Lower lobe of right lung (tissue), 2 donors: Measurements from ENCODE around the gene POLR1D. TPM values are rescaled to one million over a fixed set of nuclear protein-coding genes. Genes with fewer than 3 reads are reported as not detected.
A peak's percentile ranks its signal among the peaks of the same experiment; 100 is the strongest.

ENCODE experiments used
- ATAC-seq, 2 donors: fragments of 200-7000 bp; cut with Tn5 transposase; one replicate each; pipeline ENCODE4 v1.9.1; 2020 to 2022; ENCODE audit warnings: mild to moderate bottlenecking in 2 of 2, moderate library complexity in 2 of 2
- DNase-seq: peaks from one replicate; pipeline ENCODE4 v3.0.0-alpha.2; 2020
- H3K27ac ChIP-seq: fragments of 200-600 bp; one replicate; pipeline ENCODE4 v1.8.0; 2022
- H3K27me3 ChIP-seq: fragments of 200-600 bp; one replicate; pipeline ENCODE4 v1.8.0; 2022; ENCODE audit warnings: low read depth
- H3K36me3 ChIP-seq: fragments of 200-600 bp; one replicate; pipeline ENCODE4 v1.8.0; 2022; ENCODE audit warnings: mild to moderate bottlenecking
- H3K4me1 ChIP-seq: fragments of 200-600 bp; one replicate; pipeline ENCODE4 v1.8.0; 2022
- H3K4me3 ChIP-seq: fragments of 200-600 bp; one replicate; pipeline ENCODE4 v1.8.0; 2022; ENCODE audit warnings: mild to moderate bottlenecking
- H3K9me3 ChIP-seq: fragments of 200-600 bp; one replicate; pipeline ENCODE4 v1.8.0; 2022
- intact Hi-C: fragments of 100-400 bp; cut with DNase I; formaldehyde crosslinking; loops from one replicate; pipeline ENCODE4 v1.11.0; 2022
- total RNA-seq: library from RNA; stranded (reverse); fragmentation: NEBNext Ultra II Directional; extraction: Animal tissue kit (Norgen Biotek cat#: 25700); gene quantifications from one replicate; pipeline ENCODE4 v1.2.1, GENCODE V29; 2021
- TF ChIP-seq, protein P1 (sequence below): fragments of 200-600 bp; IDR thresholded peaks from one replicate; pipeline ENCODE4 v1.8.0; 2022; ENCODE audit warnings: antibody characterized with exemption, mild to moderate bottlenecking
- donor health status: DM: no; HTN: yes; CAD: no; lungs with severe emphysema.

POLR1D gene
- total RNA-seq, 1 donor from 2014 or later = 129 TPM

DNA sequence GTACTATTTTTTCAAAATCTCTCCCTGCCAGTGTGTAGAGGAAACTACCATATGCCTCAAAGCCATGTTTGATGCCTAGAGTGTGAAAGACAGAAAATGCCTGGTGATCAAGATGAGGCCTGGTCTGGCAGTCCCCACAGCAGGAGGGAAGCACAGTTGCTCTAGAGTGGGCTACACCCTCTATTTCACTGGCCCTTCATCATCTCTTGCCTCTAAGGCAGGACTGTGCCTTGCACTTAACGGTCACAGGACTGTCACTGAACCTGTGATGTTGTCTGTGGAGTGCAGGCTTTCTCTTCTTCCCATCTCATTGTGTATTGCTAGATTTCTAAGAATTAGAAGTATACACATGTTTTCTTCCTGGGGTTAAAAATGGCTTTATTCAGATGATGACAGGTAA lies 16.3 kb downstream of the POLR1D start:
- TF ChIP-seq, protein P1, sequence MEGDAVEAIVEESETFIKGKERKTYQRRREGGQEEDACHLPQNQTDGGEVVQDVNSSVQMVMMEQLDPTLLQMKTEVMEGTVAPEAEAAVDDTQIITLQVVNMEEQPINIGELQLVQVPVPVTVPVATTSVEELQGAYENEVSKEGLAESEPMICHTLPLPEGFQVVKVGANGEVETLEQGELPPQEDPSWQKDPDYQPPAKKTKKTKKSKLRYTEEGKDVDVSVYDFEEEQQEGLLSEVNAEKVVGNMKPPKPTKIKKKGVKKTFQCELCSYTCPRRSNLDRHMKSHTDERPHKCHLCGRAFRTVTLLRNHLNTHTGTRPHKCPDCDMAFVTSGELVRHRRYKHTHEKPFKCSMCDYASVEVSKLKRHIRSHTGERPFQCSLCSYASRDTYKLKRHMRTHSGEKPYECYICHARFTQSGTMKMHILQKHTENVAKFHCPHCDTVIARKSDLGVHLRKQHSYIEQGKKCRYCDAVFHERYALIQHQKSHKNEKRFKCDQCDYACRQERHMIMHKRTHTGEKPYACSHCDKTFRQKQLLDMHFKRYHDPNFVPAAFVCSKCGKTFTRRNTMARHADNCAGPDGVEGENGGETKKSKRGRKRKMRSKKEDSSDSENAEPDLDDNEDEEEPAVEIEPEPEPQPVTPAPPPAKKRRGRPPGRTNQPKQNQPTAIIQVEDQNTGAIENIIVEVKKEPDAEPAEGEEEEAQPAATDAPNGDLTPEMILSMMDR = no peak
- Histone ChIP-seq H3K36me3 (no peaks in the 10 kb centered on the region), H3K4me3 (no peak overlapping the region), H3K27ac (peak overlapping the region; percentile 7), H3K4me1 (peaks cover 23% of the 10 kb centered on the region), H3K27me3 (no peaks in the 10 kb centered on the region), H3K9me3 (no peaks in the 10 kb centered on the region)
- ATAC-seq = no peak
- DNase-seq = no peak
- intact Hi-C loops = no loop called here

DNA sequence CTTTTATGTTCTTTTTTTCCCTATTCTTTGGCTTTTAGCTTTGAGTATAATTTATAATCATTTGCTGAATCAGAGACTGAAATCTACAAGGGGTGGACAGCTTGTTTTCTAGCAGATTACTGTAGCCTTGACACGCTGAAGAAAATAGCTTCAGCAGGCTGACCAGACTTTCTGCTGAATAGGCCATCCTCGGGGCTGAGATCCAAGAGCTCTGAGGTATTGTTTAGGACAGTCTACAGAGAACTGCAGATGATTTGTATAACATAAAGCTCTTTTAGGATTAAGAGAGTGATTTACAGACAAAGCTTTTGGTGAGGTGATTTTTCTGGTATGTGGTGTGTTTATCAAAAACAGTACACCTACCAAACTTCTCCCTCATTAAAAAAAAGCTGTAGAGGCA lies 16.8 kb downstream of the POLR1D start:
- no peaks in the 10 kb centered on the region for H3K27me3 ChIP-seq
- no peak for ATAC-seq
- no peaks in the 10 kb centered on the region for H3K36me3 ChIP-seq
- intact Hi-C loops = no loop called here
- TF ChIP-seq, protein P1 = no peak
- H3K9me3 ChIP-seq = no peaks in the 10 kb centered on the region
- peaks cover 23% of the 10 kb centered on the region for H3K4me1 ChIP-seq
- no peak overlapping the region for H3K4me3 ChIP-seq
- no peak for DNase-seq
- H3K27ac ChIP-seq = peak overlapping the region; percentile 7

DNA sequence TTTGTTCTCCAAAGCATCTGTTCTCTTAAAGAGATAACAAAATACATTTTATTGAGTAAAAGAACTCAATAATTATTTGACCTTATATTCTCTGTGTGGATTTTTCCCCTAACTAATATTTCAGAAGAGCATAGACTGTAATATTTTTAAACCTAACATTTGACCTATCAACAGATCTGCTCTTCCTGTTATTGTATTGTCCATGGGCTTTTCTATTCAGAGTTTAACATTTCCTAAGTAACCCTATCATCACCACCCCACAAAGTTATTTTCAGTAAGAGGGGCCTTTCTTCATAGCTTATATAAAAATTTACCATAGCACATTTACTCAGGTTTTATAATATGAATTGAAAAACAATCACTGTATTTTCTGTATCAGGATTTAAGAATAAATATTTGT lies 17.5 kb downstream of the POLR1D start:
- DNase-seq = no peak
- ATAC-seq = no peak
- Histone ChIP-seq H3K27me3 (no peaks in the 10 kb centered on the region), H3K9me3 (no peaks in the 10 kb centered on the region), H3K4me3 (no peak overlapping the region), H3K36me3 (no peaks in the 10 kb centered on the region), H3K4me1 (peaks cover 29% of the 10 kb centered on the region), H3K27ac (no peak overlapping the region)
- TF ChIP-seq, protein P1 = no peak
- intact Hi-C loops = no loop called here

DNA sequence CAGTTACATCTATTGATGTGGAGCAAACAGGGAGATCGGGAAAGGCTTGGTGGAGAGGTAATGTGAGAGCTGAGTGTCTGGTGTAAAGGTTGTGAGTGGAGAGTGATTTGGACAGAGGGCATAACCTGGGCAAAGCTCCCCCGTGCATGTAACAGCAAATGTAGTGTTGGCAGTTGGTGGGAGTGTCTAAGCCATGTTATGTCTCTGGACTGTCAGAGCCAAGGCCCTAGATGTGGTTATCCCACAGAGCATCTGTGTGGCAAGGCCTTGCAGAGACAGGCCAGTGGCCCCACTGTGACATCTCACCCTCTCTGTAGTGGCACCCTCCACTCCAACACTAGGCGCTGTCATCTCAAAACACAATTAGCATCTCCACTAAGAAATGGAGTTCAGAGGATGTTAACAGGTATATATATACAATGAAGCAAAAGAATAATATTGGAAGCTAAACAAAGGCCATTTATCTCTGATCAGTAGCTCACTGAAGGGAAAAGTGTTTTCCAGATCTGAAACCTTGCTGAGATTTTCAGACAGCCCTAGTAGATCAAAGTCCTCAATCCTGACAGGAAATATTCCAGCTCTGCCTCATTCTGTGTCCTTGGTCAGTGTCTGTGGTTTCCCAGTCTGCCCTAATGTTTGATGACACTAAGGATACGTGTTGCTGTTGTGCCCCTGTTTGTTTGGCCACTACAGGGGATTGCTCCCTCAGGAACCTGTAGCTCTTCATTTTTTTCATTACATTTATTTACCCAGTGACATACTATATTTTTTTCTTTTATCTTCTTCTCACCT lies 20.2 kb downstream of the POLR1D start:
- no peak for DNase-seq
- intact Hi-C loops = no loop called here

DNA sequence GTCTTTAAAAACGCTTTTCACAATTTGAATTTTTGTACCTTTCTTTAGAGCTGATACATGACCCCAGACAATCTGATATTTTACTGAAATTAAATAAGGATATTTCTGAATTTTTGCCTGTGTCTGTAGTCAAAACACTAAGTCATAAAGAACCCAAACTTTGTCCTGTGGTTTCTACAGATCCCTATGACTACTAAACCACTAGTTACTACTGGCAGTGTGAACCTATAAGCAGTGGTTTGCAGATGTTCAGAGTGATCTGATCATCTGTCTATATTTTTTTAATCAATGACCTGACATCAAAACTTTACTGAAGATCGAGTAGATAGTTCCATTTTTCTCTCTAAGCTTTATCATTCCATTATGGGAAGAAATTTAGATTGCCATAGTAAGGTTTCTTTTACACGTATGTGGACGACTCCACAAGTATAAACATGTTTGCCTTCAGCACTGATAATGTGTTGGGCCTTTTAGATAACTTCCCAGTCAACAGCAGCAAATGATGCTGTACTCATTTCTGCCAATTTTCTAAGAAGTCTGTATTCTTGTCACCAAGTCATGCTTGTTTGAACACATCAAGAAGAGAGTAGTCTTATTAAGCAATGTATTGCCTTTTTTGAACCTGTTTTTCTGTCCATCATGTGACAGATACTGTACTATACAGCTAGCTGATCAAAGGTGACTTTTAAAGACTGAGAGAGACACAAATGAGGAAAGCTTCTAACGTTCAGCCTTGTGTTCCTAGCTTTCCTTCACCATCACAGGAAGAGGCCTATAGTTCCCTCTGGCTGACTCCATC lies 21.8 kb downstream of the POLR1D start:
- Histone ChIP-seq H3K36me3 (peaks cover 4% of the 10 kb centered on the region), H3K27me3 (no peaks in the 10 kb centered on the region), H3K27ac (no peak overlapping the region), H3K9me3 (no peaks in the 10 kb centered on the region), H3K4me1 (peaks cover 24% of the 10 kb centered on the region), H3K4me3 (no peak overlapping the region)
- TF ChIP-seq, protein P1 = no peak
- DNase-seq = no peak
- intact Hi-C loops = no loop called here
- ATAC-seq = no peak

More for the DNA sequence above, 20.2 kb downstream of the POLR1D start:
- TF ChIP-seq, protein P1 = no peak
- Histone ChIP-seq H3K9me3 (no peaks in the 10 kb centered on the region), H3K4me3 (no peak overlapping the region), H3K27ac (no peak overlapping the region), H3K36me3 (no peaks in the 10 kb centered on the region), H3K4me1 (peaks cover 29% of the 10 kb centered on the region), H3K27me3 (no peaks in the 10 kb centered on the region)
- no peak for ATAC-seq
